ENCODE measurements around the gene B4GALT6.

GRCh38 chr18:31634331-31634713, 50.1 kb downstream of the B4GALT6 start:
- TF ChIP-seq CTCF (optimal IDR thresholded peaks at IDR 0.05 in 1 of 3, IDR thresholded peaks at IDR 0.05 in 1 of 3, conservative IDR thresholded peaks at IDR 0.05 in 1 of 3; ENCODE audit: extremely low read depth in 1 of 3, insufficient read depth in 2 of 3, low read length in 3 of 3) (no peak), EZH2 (IDR thresholded peaks at IDR 0.05; ENCODE audit: low read length) (no peak)

Measured in keratinocyte (primary cell).